Endothelial cell of umbilical vein (primary cell): ENCODE results near the gene TTC21B.

Source experiments
- JUN ChIP-seq: IDR thresholded peaks from 2 replicates; pipeline ENCODE4 v1.6.1; 2011; ENCODE audit warnings: borderline replicate concordance, low read depth; ENCODE audit not compliant: insufficient read length, insufficient read depth
- MYC ChIP-seq: IDR thresholded peaks from one replicate; pipeline ENCODE4 v1.6.1; 2011; ENCODE audit warnings: mild to moderate bottlenecking, low read depth, low read length
- POLR2AphosphoS5 ChIP-seq: IDR thresholded peaks from 2 replicates; pipeline ENCODE4 v1.6.1; 2012; ENCODE audit warnings: low read depth, mild to moderate bottlenecking, control low read depth, low read length, moderate library complexity; ENCODE audit not compliant: insufficient read depth
- TF ChIP-seq, protein P1 (sequence below), 2 donors: IDR thresholded peaks; 1 replicate in 1 of 2; 2 replicates in 1 of 2; pipeline ENCODE4 v1.5.1; 2011; ENCODE audit warnings: low read length in 2 of 2, mild to moderate bottlenecking in 2 of 2, moderate library complexity in 2 of 2, control low read depth in 1 of 2, inconsistent platforms in 1 of 2, low read depth in 1 of 2; ENCODE audit not compliant: insufficient read depth in 1 of 2; ENCODE audit errors: extremely low read depth in 1 of 2
- TF ChIP-seq, protein P2 (sequence below): IDR thresholded peaks from 2 replicates; pipeline ENCODE4 v1.6.1; 2011; ENCODE audit not compliant: insufficient read depth, insufficient read length

GRCh38 chr2:165839610-165840009, 114.0 kb downstream of the TTC21B start:
- TF ChIP-seq, protein P1, sequence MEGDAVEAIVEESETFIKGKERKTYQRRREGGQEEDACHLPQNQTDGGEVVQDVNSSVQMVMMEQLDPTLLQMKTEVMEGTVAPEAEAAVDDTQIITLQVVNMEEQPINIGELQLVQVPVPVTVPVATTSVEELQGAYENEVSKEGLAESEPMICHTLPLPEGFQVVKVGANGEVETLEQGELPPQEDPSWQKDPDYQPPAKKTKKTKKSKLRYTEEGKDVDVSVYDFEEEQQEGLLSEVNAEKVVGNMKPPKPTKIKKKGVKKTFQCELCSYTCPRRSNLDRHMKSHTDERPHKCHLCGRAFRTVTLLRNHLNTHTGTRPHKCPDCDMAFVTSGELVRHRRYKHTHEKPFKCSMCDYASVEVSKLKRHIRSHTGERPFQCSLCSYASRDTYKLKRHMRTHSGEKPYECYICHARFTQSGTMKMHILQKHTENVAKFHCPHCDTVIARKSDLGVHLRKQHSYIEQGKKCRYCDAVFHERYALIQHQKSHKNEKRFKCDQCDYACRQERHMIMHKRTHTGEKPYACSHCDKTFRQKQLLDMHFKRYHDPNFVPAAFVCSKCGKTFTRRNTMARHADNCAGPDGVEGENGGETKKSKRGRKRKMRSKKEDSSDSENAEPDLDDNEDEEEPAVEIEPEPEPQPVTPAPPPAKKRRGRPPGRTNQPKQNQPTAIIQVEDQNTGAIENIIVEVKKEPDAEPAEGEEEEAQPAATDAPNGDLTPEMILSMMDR (IDR thresholded peaks at IDR 0.05; ENCODE audit: extremely low read depth in 1 of 2, insufficient read depth in 1 of 2, low read depth in 1 of 2, low read length in 2 of 2) = no peak
- no peak for TF ChIP-seq JUN
- no peak for TF ChIP-seq POLR2AphosphoS5
- TF ChIP-seq MYC = no peak
- TF ChIP-seq, protein P2, sequence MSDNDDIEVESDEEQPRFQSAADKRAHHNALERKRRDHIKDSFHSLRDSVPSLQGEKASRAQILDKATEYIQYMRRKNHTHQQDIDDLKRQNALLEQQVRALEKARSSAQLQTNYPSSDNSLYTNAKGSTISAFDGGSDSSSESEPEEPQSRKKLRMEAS = no peak
